Measurements from ENCODE around the gene ZNF507. TPM values are rescaled to one million over a fixed set of nuclear protein-coding genes. Genes with fewer than 3 reads are reported as not detected.
A peak's percentile ranks its signal among the peaks of the same experiment; 100 is the strongest.

ZNF507 gene
- total and polyA plus RNA-seq, 8 donors = 3.5 to 14.7 (median 8.9) TPM

- 93 to 95% methylated on average over 5 of the region's 5 CpGs for WGBS, 2 donors
- TF ChIP-seq CTCF (IDR thresholded peaks at IDR 0.05) = no peak
- no peak for FAIRE-seq
- DNase-seq = no peak
- H3K27me3 ChIP-seq = no peaks in the 10 kb centered on the region
- no peaks in the 10 kb centered on the region for H3K9me3 ChIP-seq
- no peak overlapping the region for H3K4me3 ChIP-seq
- H3K4me1 ChIP-seq = no peaks in the 10 kb centered on the region
- no peak for ATAC-seq
- H3K27ac ChIP-seq = no peak overlapping the region
- intact Hi-C loops (cut with DNase I) = no loop called here
- H3K36me3 ChIP-seq = peaks cover 0 to 25% (median 7%) of the 10 kb centered on the region in 3 donors
These were observed 69.8 kb downstream of the ZNF507 start for GRCh38 chr19:32415246-32415645.

GRCh38 chr19:32415669-32416068, 70.3 kb downstream of the ZNF507 start:
- 95 to 98% methylated on average over 5 of the region's 5 CpGs for WGBS, 2 donors
- Histone ChIP-seq H3K9me3 (no peaks in the 10 kb centered on the region), H3K27me3 (no peaks in the 10 kb centered on the region), H3K4me1 (no peaks in the 10 kb centered on the region), H3K27ac (no peak overlapping the region), H3K36me3 (peaks cover 0 to 23% (median 7%) of the 10 kb centered on the region in 3 donors), H3K4me3 (no peak overlapping the region)
- no peak for TF ChIP-seq CTCF (IDR thresholded peaks at IDR 0.05)
- intact Hi-C loops (cut with DNase I) = no loop called here
- DNase-seq = no peak
- no peak for ATAC-seq
- FAIRE-seq = no peak

GRCh38 chr19:32416749-32417456, 71.5 kb downstream of the ZNF507 start:
- no peak for FAIRE-seq
- H3K4me3 ChIP-seq = no peak overlapping the region
- no peak for TF ChIP-seq CTCF (IDR thresholded peaks at IDR 0.05)
- no peaks in the 10 kb centered on the region for H3K27me3 ChIP-seq
- ATAC-seq = no peak
- no peaks in the 10 kb centered on the region for H3K4me1 ChIP-seq
- intact Hi-C loops (cut with DNase I) = no loop called here
- 93 to 96% methylated on average over 8 of the region's 8 CpGs for WGBS, 2 donors
- H3K9me3 ChIP-seq = no peaks in the 10 kb centered on the region
- H3K36me3 ChIP-seq = peaks cover 0 to 11% (median 1%) of the 10 kb centered on the region in 3 donors
- DNase-seq = no peak
- no peak overlapping the region for H3K27ac ChIP-seq

GRCh38 chr19:32418155-32418554, 72.7 kb downstream of the ZNF507 start:
- DNase-seq (no peak), FAIRE-seq (no peak), ATAC-seq (no peak)
- intact Hi-C loops (cut with DNase I) = no loop called here
- no peaks in the 10 kb centered on the region for H3K36me3 ChIP-seq
- H3K27me3 ChIP-seq = no peaks in the 10 kb centered on the region
- H3K9me3 ChIP-seq = no peaks in the 10 kb centered on the region
- no peaks in the 10 kb centered on the region for H3K4me1 ChIP-seq
- H3K4me3 ChIP-seq = no peak overlapping the region
- WGBS, 2 donors = 84 to 90% methylated on average over 3 of the region's 3 CpGs
- no peak for TF ChIP-seq CTCF (IDR thresholded peaks at IDR 0.05)
- H3K27ac ChIP-seq = no peak overlapping the region

- no peak for TF ChIP-seq CTCF (IDR thresholded peaks at IDR 0.05)
- no peaks in the 10 kb centered on the region for H3K9me3 ChIP-seq
- ATAC-seq = peak in 1 of 4 donors; percentile 50
- intact Hi-C loops (cut with DNase I) = no loop called here
- no peak overlapping the region for H3K4me3 ChIP-seq
- no peaks in the 10 kb centered on the region for H3K4me1 ChIP-seq
- DNase-seq = no peak
- no peak for FAIRE-seq
- H3K36me3 ChIP-seq = no peaks in the 10 kb centered on the region
- 80% methylated on average over 7 of the region's 7 CpGs for WGBS, 2 donors
- no peak overlapping the region for H3K27ac ChIP-seq
- H3K27me3 ChIP-seq = no peaks in the 10 kb centered on the region
These were observed 76.4 kb downstream of the ZNF507 start for GRCh38 chr19:32421589-32422361.

Data from pancreas (tissue), 10 donors.